HepG2 (cell line): Measurements from ENCODE around the gene PARN. TPM values are rescaled to one million over a fixed set of nuclear protein-coding genes. Genes with fewer than 3 reads are reported as not detected.

ENCODE experiments used
- BCL6 ChIP-seq: IDR thresholded peaks from 2 replicates; pipeline ENCODE4 v1.6.1; 2016; ENCODE audit warnings: missing genetic modification reagents, missing compliant biosample characterization
- DR1 ChIP-seq: sonication (generic); formaldehyde crosslinking; IDR thresholded peaks from 2 replicates; pipeline ENCODE4 v1.8.0; 2021; ENCODE audit warnings: mild to moderate bottlenecking, missing genetic modification reagents, inconsistent platforms
- ELF1 ChIP-seq: sonication (generic); formaldehyde crosslinking; IDR thresholded peaks from 2 replicates; pipeline ENCODE4 v1.4.0; 2020; ENCODE audit warnings: missing genetic modification reagents
- HHEX ChIP-seq: IDR thresholded peaks from 2 replicates; pipeline ENCODE4 v1.6.1; 2016; ENCODE audit warnings: control low read depth
- HOXA3 ChIP-seq: sonication (generic); formaldehyde crosslinking; IDR thresholded peaks from 2 replicates; pipeline ENCODE4 v1.5.0; 2020; ENCODE audit warnings: missing genetic modification reagents
- IKZF5 ChIP-seq: IDR thresholded peaks from 2 replicates; pipeline ENCODE4 v1.6.1; 2018; ENCODE audit warnings: missing genetic modification reagents, mild to moderate bottlenecking, missing compliant biosample characterization
- ISX ChIP-seq: sonication (generic); formaldehyde crosslinking; conservative IDR thresholded peaks from 2 replicates; pipeline ENCODE4 v1.5.0; 2020; ENCODE audit warnings: missing genetic modification reagents
- JUN ChIP-seq: sonication (generic); formaldehyde crosslinking; IDR thresholded peaks from 2 replicates; pipeline ENCODE4 v1.4.0; 2020; ENCODE audit warnings: mild to moderate bottlenecking, missing genetic modification reagents
- MAF1 ChIP-seq: sonication (generic); formaldehyde crosslinking; IDR thresholded peaks from 2 replicates; pipeline ENCODE4 v1.5.0; 2020; ENCODE audit warnings: missing genetic modification reagents, borderline replicate concordance
- MAFK ChIP-seq, 2 experiments: IDR thresholded peaks in 1 of 2; conservative IDR thresholded peaks in 1 of 2; 2 replicates each; pipeline ENCODE4 v1.6.1; 2011; ENCODE audit warnings: improper control_type of control experiment in 2 of 2, low read length in 2 of 2
- MED8 ChIP-seq: sonication (generic); formaldehyde crosslinking; IDR thresholded peaks from 2 replicates; pipeline ENCODE4 v1.8.1; 2023; ENCODE audit warnings: mild to moderate bottlenecking, missing genetic modification reagents; ENCODE audit not compliant: insufficient replicate concordance
- NONO ChIP-seq, 2 experiments: fragments of 450-650 bp in 1 of 2; sonication (generic) in 1 of 2; formaldehyde crosslinking in 1 of 2; IDR thresholded peaks in 1 of 2; conservative IDR thresholded peaks in 1 of 2; 2 replicates each; pipeline versions ENCODE4 v1.6.1 to v1.8.0; 2017 to 2022; ENCODE audit warnings: mild to moderate bottlenecking in 1 of 2, missing genetic modification reagents in 1 of 2, moderate library complexity in 1 of 2
- PREB ChIP-seq: sonication (generic); formaldehyde crosslinking; IDR thresholded peaks from 2 replicates; pipeline ENCODE4 v1.4.0; 2020; ENCODE audit warnings: missing genetic modification reagents
- RFXAP ChIP-seq: sonication (generic); formaldehyde crosslinking; IDR thresholded peaks from 2 replicates; pipeline ENCODE4 v1.4.0; 2020; ENCODE audit warnings: missing genetic modification reagents, borderline replicate concordance
- SYNCRIP ChIP-seq: fragments of 200-400 bp; formaldehyde crosslinking; IDR thresholded peaks from 2 replicates; pipeline ENCODE4 v1.6.1; 2018; ENCODE audit warnings: mild to moderate bottlenecking, low read depth, low read length; ENCODE audit not compliant: insufficient read depth
- ZNF160 ChIP-seq: sonication (generic); formaldehyde crosslinking; IDR thresholded peaks from 2 replicates; pipeline ENCODE4 v1.8.0; 2022; ENCODE audit warnings: mild to moderate bottlenecking, inconsistent platforms, missing genetic modification reagents
- ZNF234 ChIP-seq: sonication (generic); formaldehyde crosslinking; conservative IDR thresholded peaks from 2 replicates; pipeline ENCODE4 v1.5.1; 2020; ENCODE audit warnings: mild to moderate bottlenecking, missing genetic modification reagents
- ZNF235 ChIP-seq: sonication (generic); formaldehyde crosslinking; IDR thresholded peaks from 2 replicates; pipeline ENCODE4 v1.8.1; 2023; ENCODE audit warnings: mild to moderate bottlenecking, missing genetic modification reagents, borderline replicate concordance
- ZNF547 ChIP-seq: sonication (generic); formaldehyde crosslinking; IDR thresholded peaks from 2 replicates; pipeline ENCODE4 v1.5.1; 2020; ENCODE audit warnings: mild to moderate bottlenecking, missing genetic modification reagents
- ZNF629 ChIP-seq: sonication (generic); formaldehyde crosslinking; conservative IDR thresholded peaks from 2 replicates; pipeline ENCODE4 v1.5.0; 2020; ENCODE audit warnings: missing genetic modification reagents
- ZNF704 ChIP-seq: sonication (generic); formaldehyde crosslinking; IDR thresholded peaks from 2 replicates; pipeline ENCODE4 v1.8.1; 2023; ENCODE audit warnings: mild to moderate bottlenecking, inconsistent platforms, moderate library complexity, missing genetic modification reagents, borderline replicate concordance
- ZNF772 ChIP-seq: sonication (generic); formaldehyde crosslinking; IDR thresholded peaks from 2 replicates; pipeline ENCODE4 v1.5.0; 2020; ENCODE audit warnings: mild to moderate bottlenecking, missing genetic modification reagents
- polyA plus RNA-seq, 8 experiments: library from polyadenylated mRNA; depleted of rRNA in 3 of 8; stranded (reverse) in 7 of 8; unstranded in 1 of 8; fragments of >200 nt; fragmentation: Illumina TruSeq in 4 of 8; extraction: Trizol in 4 of 8; gene quantifications; 2 replicates each; pipeline versions ENCODE4 v1.2.1 to v1.2.3, GENCODE V29; 2011 to 2016; ENCODE audit warnings: low read depth in 4 of 8, missing spikeins in 1 of 8, mixed read lengths in 1 of 8; ENCODE audit not compliant: insufficient read depth in 1 of 8
- total RNA-seq, 5 experiments: library from RNA; depleted of rRNA; stranded (reverse); fragments of >200 nt; fragmentation: Illumina TruSeq; extraction: Trizol; gene quantifications; 2 replicates each; pipeline ENCODE4 v1.2.3, GENCODE V29; 2016; ENCODE audit warnings: low read depth in 1 of 5

PARN gene
- total and polyA plus RNA-seq, 2 of the 13 experiments (the other 11 are each of a cell fraction or from before 2014, with no cell fraction given) = 13.3 to 47.6 TPM

- TF ChIP-seq HOXA3 (CRISPR knock-in tag) (peak; percentile 91), ZNF772 (CRISPR knock-in tag) (peak; percentile 91), DR1 (CRISPR knock-in tag) (peak; percentile 50; the same call in 1 of the 2 replicates), IKZF5 (CRISPR knock-in tag) (peak; percentile 94), MED8 (CRISPR knock-in tag) (no peak), ZNF629 (CRISPR knock-in tag) (0 out of 2 replicates have a peak, but pooled peaks have one; percentile 4), HHEX (CRISPR knock-in tag) (no peak), ISX (CRISPR knock-in tag) (0 out of 2 replicates have a peak, but pooled peaks have one; percentile 40), ZNF704 (CRISPR knock-in tag) (no peak), ELF1 (CRISPR knock-in tag) (peak; percentile 57), JUN (CRISPR knock-in tag) (no peak), ZNF235 (CRISPR knock-in tag) (no peak), BCL6 (CRISPR knock-in tag) (peak; percentile 59), MAF1 (CRISPR knock-in tag) (peak; percentile 95), NONO (IDR thresholded peaks at IDR 0.05) (no peak), NONO (CRISPR knock-in tag; conservative IDR thresholded peaks at IDR 0.05) (no peak), PREB (no peak), ZNF547 (peak; percentile 78; the same call in 1 of the 2 replicates), RFXAP (CRISPR knock-in tag) (peak; percentile 39; the same call in 1 of the 2 replicates), MAFK (conservative IDR thresholded peaks at IDR 0.05 in 1 of 2, IDR thresholded peaks at IDR 0.05 in 1 of 2; ENCODE audit: low read length in 2 of 2) (peak; percentile 99 to 100), SYNCRIP (no peak), ZNF234 (CRISPR knock-in tag) (0 out of 2 replicates have a peak, but pooled peaks have one; percentile 51), ZNF160 (peak; percentile 55; the same call in 1 of the 2 replicates)
Observed at GRCh38 chr16:14486520-14487303, 143.3 kb downstream of the PARN start (continued).
